Loucy (cell line): ENCODE results near the gene ARHGAP26.

Experiments
- H2AFZ ChIP-seq: fragments of 200-600 bp; sonication (generic); 2 replicates; pipeline ENCODE4 v1.6.0; 2016; ENCODE audit warnings: antibody characterized with exemption, mild to moderate bottlenecking, low read length, moderate library complexity
- H3F3A ChIP-seq: fragments of 200-600 bp; 2 replicates; pipeline ENCODE4 v1.6.0; 2016; ENCODE audit warnings: antibody characterized with exemption, low read depth, mild to moderate bottlenecking
- H3K27me3 ChIP-seq: fragments of 200-600 bp; sonication (generic); 2 replicates; pipeline ENCODE4 v1.6.1; 2014; ENCODE audit warnings: low read length, mild to moderate bottlenecking; ENCODE audit not compliant: insufficient read depth, poor library complexity, severe bottlenecking
- H3K36me3 ChIP-seq: fragments of 200-600 bp; sonication (generic); 2 replicates; pipeline ENCODE4 v1.6.1; 2016; ENCODE audit warnings: low read length; ENCODE audit not compliant: insufficient read depth
- H3K4me1 ChIP-seq: fragments of 200-600 bp; sonication (generic); 2 replicates; pipeline ENCODE4 v1.5.1; 2014; ENCODE audit warnings: low read length, mild to moderate bottlenecking; ENCODE audit not compliant: insufficient read depth, poor library complexity, severe bottlenecking
- H3K4me2 ChIP-seq: fragments of 200-600 bp; sonication (generic); 2 replicates; pipeline ENCODE4 v1.6.0; 2014; ENCODE audit warnings: antibody characterized with exemption, low read length, low read depth, mild to moderate bottlenecking; ENCODE audit not compliant: poor library complexity, severe bottlenecking
- H3K4me3 ChIP-seq: fragments of 200-600 bp; sonication (generic); 2 replicates; pipeline ENCODE4 v1.5.1; 2014; ENCODE audit warnings: low read length, mild to moderate bottlenecking, mixed read lengths; ENCODE audit not compliant: poor library complexity, severe bottlenecking
- H3K79me2 ChIP-seq: fragments of 200-600 bp; sonication (generic); 2 replicates; pipeline ENCODE4 v1.6.1; 2014; ENCODE audit warnings: low read length; ENCODE audit not compliant: insufficient read depth
- H3K9ac ChIP-seq: fragments of 200-600 bp; sonication (generic); 2 replicates; pipeline ENCODE4 v1.6.0; 2014; ENCODE audit warnings: mild to moderate bottlenecking, low read depth, low read length, moderate library complexity; ENCODE audit not compliant: poor library complexity, severe bottlenecking
- H3K9me2 ChIP-seq: fragments of 200-600 bp; sonication (generic); replicated peaks from 2 replicates; pipeline ENCODE4 v1.6.1; 2016; ENCODE audit warnings: low read depth, low read length, mixed read lengths
- H3K9me3 ChIP-seq: fragments of 200-600 bp; sonication (generic); 2 replicates; pipeline ENCODE4 v1.6.1; 2014; ENCODE audit warnings: mild to moderate bottlenecking, antibody characterized with exemption, low read length, low read depth; ENCODE audit not compliant: insufficient read depth
- H4K20me1 ChIP-seq: fragments of 200-600 bp; sonication (generic); 2 replicates; pipeline ENCODE4 v1.6.0; 2014; ENCODE audit warnings: antibody characterized with exemption, low read length, mild to moderate bottlenecking; ENCODE audit not compliant: insufficient read depth, poor library complexity, severe bottlenecking
- CTCF ChIP-seq: fragments of 200-600 bp; sonication (generic); conservative IDR thresholded peaks from 2 replicates; pipeline ENCODE4 v1.5.1; 2014; ENCODE audit warnings: mild to moderate bottlenecking, antibody characterized with exemption, low read length
- EZH2phosphoT487 ChIP-seq: fragments of 200-600 bp; IDR thresholded peaks from 2 replicates; pipeline ENCODE4 v1.6.1; 2018; ENCODE audit warnings: antibody characterized with exemption, mild to moderate bottlenecking, moderate library complexity, borderline replicate concordance

ARHGAP26 gene

GRCh38 chr5:143243103-143243502 lies 472.9 kb downstream of the ARHGAP26 start:
- H4K20me1 ChIP-seq: no peaks in the 10 kb centered on the region
- TF ChIP-seq CTCF: no peak
- H3K4me3 ChIP-seq: no peak overlapping the region
- no peaks in the 10 kb centered on the region for H3K4me1 ChIP-seq
- H3K9me3 ChIP-seq: no peaks in the 10 kb centered on the region
- no peak overlapping the region for H3K9ac ChIP-seq
- no peaks in the 10 kb centered on the region for H3K36me3 ChIP-seq
- no peak overlapping the region for H3K4me2 ChIP-seq
- no peak overlapping the region for H2AFZ ChIP-seq
- no peaks in the 10 kb centered on the region for H3K9me2 ChIP-seq
- H3F3A ChIP-seq: no peaks in the 10 kb centered on the region
- H3K79me2 ChIP-seq: no peaks in the 10 kb centered on the region
- H3K27me3 ChIP-seq: no peaks in the 10 kb centered on the region

- Histone ChIP-seq H3K4me3 (no peak overlapping the region), H3K36me3 (no peaks in the 10 kb centered on the region), H3K27me3 (no peaks in the 10 kb centered on the region), H3K9me3 (no peaks in the 10 kb centered on the region), H3F3A (no peaks in the 10 kb centered on the region), H3K4me1 (no peaks in the 10 kb centered on the region), H4K20me1 (no peaks in the 10 kb centered on the region), H3K79me2 (no peaks in the 10 kb centered on the region), H3K4me2 (no peak overlapping the region), H3K9me2 (no peaks in the 10 kb centered on the region), H2AFZ (no peak overlapping the region), H3K9ac (no peak overlapping the region)
- TF ChIP-seq EZH2phosphoT487: no peak
- TF ChIP-seq CTCF: no peak
Observed at GRCh38 chr5:143244000-143244736, 474.0 kb downstream of the ARHGAP26 start.

GRCh38 chr5:143244990-143245389 lies 474.8 kb downstream of the ARHGAP26 start:
- Histone ChIP-seq H3K4me2 (no peak overlapping the region), H3K27me3 (no peaks in the 10 kb centered on the region), H3F3A (no peaks in the 10 kb centered on the region), H3K79me2 (no peaks in the 10 kb centered on the region), H3K9me2 (no peaks in the 10 kb centered on the region), H3K9me3 (no peaks in the 10 kb centered on the region), H3K4me1 (no peaks in the 10 kb centered on the region), H4K20me1 (no peaks in the 10 kb centered on the region), H3K4me3 (no peak overlapping the region), H2AFZ (no peak overlapping the region), H3K9ac (no peak overlapping the region), H3K36me3 (no peaks in the 10 kb centered on the region)
- no peak for TF ChIP-seq CTCF
